Natural killer cell (primary cell): ENCODE data around the gene AXIN2. TPM values are rescaled to one million over a fixed set of nuclear protein-coding genes. Genes with fewer than 3 reads are reported as not detected.

ENCODE experiments used
- ATAC-seq, 3 donors: fragments of 150-1000 bp in 2 of 3; fragments of 200-7000 bp in 1 of 3; cut with Tn5 transposase; 1 replicate in 1 of 3; 2 replicates in 2 of 3; pipeline ENCODE4 v1.10.0; 2021; ENCODE audit warnings: mild to moderate bottlenecking in 2 of 3, moderate library complexity in 2 of 3
- DNase-seq, 2 donors: peaks; one replicate each; pipeline versions ENCODE4 v3.0.0 to v3.0.0-alpha.2; 2013 to 2021; ENCODE audit warnings: mixed read lengths in 1 of 2
- H3K27ac ChIP-seq: one replicate; pipeline ENCODE4 v1.5.1; 2013; ENCODE audit warnings: mild to moderate bottlenecking, low read length
- H3K27me3 ChIP-seq: one replicate; pipeline ENCODE4 v1.6.1; 2013; ENCODE audit warnings: low read length; ENCODE audit not compliant: control insufficient read depth, insufficient read depth
- H3K36me3 ChIP-seq: one replicate; pipeline ENCODE4 v1.6.1; 2013; ENCODE audit warnings: low read length; ENCODE audit not compliant: control insufficient read depth, insufficient read depth
- H3K4me1 ChIP-seq: one replicate; pipeline ENCODE4 v1.6.1; 2013; ENCODE audit warnings: low read length; ENCODE audit not compliant: control insufficient read depth, insufficient read depth
- H3K4me3 ChIP-seq: one replicate; pipeline ENCODE4 v1.5.1; 2013; ENCODE audit warnings: low read length
- H3K9me3 ChIP-seq: one replicate; pipeline ENCODE4 v1.6.1; 2013; ENCODE audit warnings: low read length; ENCODE audit not compliant: control insufficient read depth, insufficient read depth
- H3K27ac Mint-ChIP-seq, 2 donors: one replicate each; pipeline ENCODE4 v1.8.0; 2022; ENCODE audit warnings: mild to moderate bottlenecking in 2 of 2, mixed read lengths in 2 of 2, moderate library complexity in 1 of 2
- H3K27me3 Mint-ChIP-seq, 2 donors: one replicate each; pipeline ENCODE4 v1.8.0; 2022; ENCODE audit warnings: low read depth in 2 of 2, mixed read lengths in 2 of 2
- H3K36me3 Mint-ChIP-seq: one replicate; pipeline ENCODE4 v1.8.0; 2022; ENCODE audit warnings: mixed read lengths
- H3K4me1 Mint-ChIP-seq, 2 donors: one replicate each; pipeline ENCODE4 v1.8.0; 2022; ENCODE audit warnings: mixed read lengths in 2 of 2
- H3K4me3 Mint-ChIP-seq: one replicate; pipeline ENCODE4 v1.8.0; 2022; ENCODE audit warnings: mild to moderate bottlenecking, moderate library complexity, mixed read lengths
- H3K9me3 Mint-ChIP-seq, 2 donors: one replicate each; pipeline ENCODE4 v1.8.0; 2022; ENCODE audit warnings: mixed read lengths in 2 of 2
- CTCF ChIP-seq: fragments of 200-600 bp; IDR thresholded peaks from one replicate; pipeline ENCODE4 v1.8.0; 2022; ENCODE audit warnings: antibody characterized with exemption
- WGBS: methylation state at CpG from one replicate; pipeline ENCODE4 v1.1.7; 2013; ENCODE audit warnings: missing lambda C conversion rate; ENCODE audit not compliant: insufficient coverage; 5-methylcytosine and 5-hydroxymethylcytosine counted together
- intact Hi-C: fragments of 100-400 bp; cut with micrococcal nuclease; formaldehyde crosslinking; loops from one replicate; pipeline ENCODE4 v1.14.2; 2022
- total RNA-seq, 4 donors: library from RNA; stranded (reverse); fragments of 120-200 nt in 1 of 4; gene quantifications; one replicate each; pipeline versions ENCODE4 v1.2.3 to v1.2.4, GENCODE V29; 2013 to 2022

The AXIN2 gene
- total RNA-seq, 3 donors from 2014 or later (not counting 1 experiment from before 2014, with no cell fraction given), result 1.3 to 4.1 (median 1.7) TPM

GRCh38 chr17:65588181-65588808 lies 26.8 kb upstream of the AXIN2 start:
- no peak overlapping the region for H3K4me3 Mint-ChIP-seq
- H3K9me3 Mint-ChIP-seq, result no peaks in the 10 kb centered on the region
- WGBS, result 88% methylated on average over 9 of the region's 9 CpGs
- no peaks in the 10 kb centered on the region for H3K4me1 Mint-ChIP-seq
- Histone ChIP-seq H3K27me3 (no peaks in the 10 kb centered on the region), H3K4me3 (no peak overlapping the region), H3K36me3 (no peaks in the 10 kb centered on the region), H3K9me3 (no peaks in the 10 kb centered on the region), H3K27ac (no peak overlapping the region), H3K4me1 (no peaks in the 10 kb centered on the region)
- H3K27me3 Mint-ChIP-seq, result peaks cover 0 to 16% of the 10 kb centered on the region in 2 donors
- ATAC-seq (no peak), DNase-seq (no peak)
- no peak overlapping the region for H3K27ac Mint-ChIP-seq
- intact Hi-C loops, result no loop called here
- no peak for TF ChIP-seq CTCF
- no peaks in the 10 kb centered on the region for H3K36me3 Mint-ChIP-seq

- Mint-ChIP-seq H3K27me3 (peaks cover 0 to 10% of the 10 kb centered on the region in 2 donors), H3K4me3 (no peak overlapping the region), H3K36me3 (no peaks in the 10 kb centered on the region), H3K27ac (no peak overlapping the region), H3K4me1 (no peaks in the 10 kb centered on the region), H3K9me3 (no peaks in the 10 kb centered on the region)
- no peaks in the 10 kb centered on the region for H3K9me3 ChIP-seq
- H3K27me3 ChIP-seq, result no peaks in the 10 kb centered on the region
- 82% methylated on average over 8 of the region's 10 CpGs for WGBS
- H3K36me3 ChIP-seq, result no peaks in the 10 kb centered on the region
- intact Hi-C loops, result no loop called here
- TF ChIP-seq CTCF, result no peak
- no peak overlapping the region for H3K27ac ChIP-seq
- no peak overlapping the region for H3K4me3 ChIP-seq
- no peak for ATAC-seq
- DNase-seq, result no peak
- H3K4me1 ChIP-seq, result no peaks in the 10 kb centered on the region
These were observed 26.2 kb upstream of the AXIN2 start for GRCh38 chr17:65587534-65588180.

- no peaks in the 10 kb centered on the region for H3K4me1 ChIP-seq
- Mint-ChIP-seq H3K27ac (no peak overlapping the region), H3K36me3 (no peaks in the 10 kb centered on the region), H3K4me3 (no peak overlapping the region), H3K4me1 (no peaks in the 10 kb centered on the region), H3K27me3 (peaks cover 0 to 9% of the 10 kb centered on the region in 2 donors), H3K9me3 (no peaks in the 10 kb centered on the region)
- no peak for TF ChIP-seq CTCF
- H3K4me3 ChIP-seq, result no peak overlapping the region
- no peaks in the 10 kb centered on the region for H3K9me3 ChIP-seq
- WGBS, result 86% methylated on average over 8 of the region's 9 CpGs
- ATAC-seq (no peak), DNase-seq (no peak)
- H3K27me3 ChIP-seq, result no peaks in the 10 kb centered on the region
- no peak overlapping the region for H3K27ac ChIP-seq
- H3K36me3 ChIP-seq, result no peaks in the 10 kb centered on the region
- intact Hi-C loops, result no loop called here
These were observed 25.5 kb upstream of the AXIN2 start for GRCh38 chr17:65586899-65587298.
